HepG2 (cell line): ENCODE data around the gene PLCB1. TPM values are rescaled to one million over a fixed set of nuclear protein-coding genes. Genes with fewer than 3 reads are reported as not detected.

Experiments
- GATAD1 ChIP-seq: IDR thresholded peaks from 2 replicates; pipeline ENCODE4 v1.6.1; 2016; ENCODE audit warnings: missing genetic modification reagents, missing compliant biosample characterization
- MED1 ChIP-seq: sonication (generic); formaldehyde crosslinking; IDR thresholded peaks from 2 replicates; pipeline ENCODE4 v1.4.0; 2020; ENCODE audit warnings: missing genetic modification reagents
- NKX3-1 ChIP-seq: sonication (generic); formaldehyde crosslinking; IDR thresholded peaks from 2 replicates; pipeline ENCODE4 v1.5.0; 2020; ENCODE audit warnings: missing genetic modification reagents
- PITX1 ChIP-seq: sonication (generic); formaldehyde crosslinking; IDR thresholded peaks from 2 replicates; pipeline ENCODE4 v1.5.1; 2020; ENCODE audit warnings: mild to moderate bottlenecking, missing genetic modification reagents
- SMC3 ChIP-seq: IDR thresholded peaks from 2 replicates; pipeline ENCODE4 v1.6.1; 2011; ENCODE audit warnings: low read length, improper control_type of control experiment
- ZNF296 ChIP-seq: sonication (generic); formaldehyde crosslinking; conservative IDR thresholded peaks from 2 replicates; pipeline ENCODE4 v1.5.0; 2020; ENCODE audit warnings: mild to moderate bottlenecking, missing genetic modification reagents
- ZNF441 ChIP-seq: sonication (generic); formaldehyde crosslinking; IDR thresholded peaks from 2 replicates; pipeline ENCODE4 v1.7.0; 2021; ENCODE audit warnings: missing genetic modification reagents, borderline replicate concordance
- ZSCAN9 ChIP-seq: IDR thresholded peaks from 2 replicates; pipeline ENCODE4 v1.6.1; 2016; ENCODE audit warnings: borderline replicate concordance
- polyA plus RNA-seq, 8 experiments: library from polyadenylated mRNA; depleted of rRNA in 3 of 8; stranded (reverse) in 7 of 8; unstranded in 1 of 8; fragments of >200 nt; fragmentation: Illumina TruSeq in 4 of 8; extraction: Trizol in 4 of 8; gene quantifications; 2 replicates each; pipeline versions ENCODE4 v1.2.1 to v1.2.3, GENCODE V29; 2011 to 2016; ENCODE audit warnings: low read depth in 4 of 8, missing spikeins in 1 of 8, mixed read lengths in 1 of 8; ENCODE audit not compliant: insufficient read depth in 1 of 8
- total RNA-seq, 5 experiments: library from RNA; depleted of rRNA; stranded (reverse); fragments of >200 nt; fragmentation: Illumina TruSeq; extraction: Trizol; gene quantifications; 2 replicates each; pipeline ENCODE4 v1.2.3, GENCODE V29; 2016; ENCODE audit warnings: low read depth in 1 of 5
- TF ChIP-seq, protein P1 (sequence below): sonication (generic); formaldehyde crosslinking; IDR thresholded peaks from 2 replicates; pipeline ENCODE4 v1.4.0; 2020; ENCODE audit warnings: missing genetic modification reagents, borderline replicate concordance
- TF ChIP-seq, protein P2 (sequence below): sonication (generic); formaldehyde crosslinking; IDR thresholded peaks from 2 replicates; pipeline ENCODE4 v1.4.0; 2020; ENCODE audit warnings: mild to moderate bottlenecking, missing genetic modification reagents
- TF ChIP-seq, protein P3 (sequence below): sonication (generic); formaldehyde crosslinking; IDR thresholded peaks from 2 replicates; pipeline ENCODE4 v1.5.0; 2020; ENCODE audit warnings: missing genetic modification reagents
- TF ChIP-seq, protein P4 (sequence below): sonication (generic); formaldehyde crosslinking; IDR thresholded peaks from 2 replicates; pipeline ENCODE4 v1.4.0; 2020; ENCODE audit warnings: missing genetic modification reagents, borderline replicate concordance
- TF ChIP-seq, protein P5 (sequence below): sonication (generic); formaldehyde crosslinking; IDR thresholded peaks from 2 replicates; pipeline ENCODE4 v1.4.0; 2020; ENCODE audit warnings: mild to moderate bottlenecking, low read depth, missing genetic modification reagents
- TF ChIP-seq, protein P6 (sequence below): sonication (generic); formaldehyde crosslinking; conservative IDR thresholded peaks from 2 replicates; pipeline ENCODE4 v1.8.1; 2023; ENCODE audit warnings: missing genetic modification reagents

Gene PLCB1
- total and polyA plus RNA-seq, 2 of the 13 experiments (the other 11 are each of a cell fraction or from before 2014, with no cell fraction given): 42.4 to 55.9 TPM

DNA sequence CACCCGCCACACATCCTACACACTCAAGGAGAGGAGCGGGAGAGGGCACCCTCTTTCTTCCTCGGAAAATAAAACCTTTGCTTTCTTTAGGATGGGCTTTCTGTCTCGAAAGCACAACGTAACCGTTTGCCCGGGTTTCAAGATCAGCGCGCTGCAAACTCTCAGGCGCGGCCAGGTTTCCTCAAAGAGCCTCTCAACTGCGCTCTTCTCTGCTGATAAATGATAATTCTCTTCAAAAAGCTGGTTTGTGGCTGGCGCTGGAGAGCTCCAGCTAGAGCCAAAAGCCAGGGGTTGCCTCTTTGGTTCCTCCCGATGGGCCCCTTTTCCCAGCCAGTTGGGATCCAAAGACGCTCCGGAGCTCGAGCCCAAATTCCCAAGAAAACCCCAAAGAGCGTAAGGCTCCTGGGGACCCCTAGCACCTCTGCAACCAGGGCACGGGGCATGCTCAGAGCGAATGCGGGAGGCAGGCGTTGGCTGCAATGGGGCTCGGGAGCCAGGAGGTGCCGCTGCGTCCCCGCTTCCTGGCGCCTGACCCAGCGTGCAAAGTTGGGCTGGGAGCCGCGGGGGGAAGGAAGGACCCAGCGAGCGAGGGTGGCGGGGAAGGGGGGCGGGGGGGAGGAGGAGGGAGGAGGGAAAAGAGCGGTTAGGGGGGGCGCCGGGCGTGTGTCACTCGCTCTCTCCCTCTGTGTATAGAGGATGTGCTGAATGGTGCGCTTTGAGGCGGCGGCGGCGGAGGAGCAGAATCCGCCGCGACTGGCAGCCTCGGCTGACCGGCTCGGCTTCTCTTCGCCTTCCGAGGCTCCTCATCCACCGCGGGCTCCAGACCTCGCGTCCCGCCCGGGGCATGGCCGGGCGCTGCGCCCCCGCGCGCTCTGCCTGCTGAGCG, at the start of gene PLCB1 (continued):
- TF ChIP-seq, protein P1, sequence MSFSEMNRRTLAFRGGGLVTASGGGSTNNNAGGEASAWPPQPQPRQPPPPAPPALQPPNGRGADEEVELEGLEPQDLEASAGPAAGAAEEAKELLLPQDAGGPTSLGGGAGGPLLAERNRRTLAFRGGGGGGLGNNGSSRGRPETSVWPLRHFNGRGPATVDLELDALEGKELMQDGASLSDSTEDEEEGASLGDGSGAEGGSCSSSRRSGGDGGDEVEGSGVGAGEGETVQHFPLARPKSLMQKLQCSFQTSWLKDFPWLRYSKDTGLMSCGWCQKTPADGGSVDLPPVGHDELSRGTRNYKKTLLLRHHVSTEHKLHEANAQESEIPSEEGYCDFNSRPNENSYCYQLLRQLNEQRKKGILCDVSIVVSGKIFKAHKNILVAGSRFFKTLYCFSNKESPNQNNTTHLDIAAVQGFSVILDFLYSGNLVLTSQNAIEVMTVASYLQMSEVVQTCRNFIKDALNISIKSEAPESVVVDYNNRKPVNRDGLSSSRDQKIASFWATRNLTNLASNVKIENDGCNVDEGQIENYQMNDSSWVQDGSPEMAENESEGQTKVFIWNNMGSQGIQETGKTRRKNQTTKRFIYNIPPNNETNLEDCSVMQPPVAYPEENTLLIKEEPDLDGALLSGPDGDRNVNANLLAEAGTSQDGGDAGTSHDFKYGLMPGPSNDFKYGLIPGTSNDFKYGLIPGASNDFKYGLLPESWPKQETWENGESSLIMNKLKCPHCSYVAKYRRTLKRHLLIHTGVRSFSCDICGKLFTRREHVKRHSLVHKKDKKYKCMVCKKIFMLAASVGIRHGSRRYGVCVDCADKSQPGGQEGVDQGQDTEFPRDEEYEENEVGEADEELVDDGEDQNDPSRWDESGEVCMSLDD (CRISPR knock-in tag): peak; percentile 82; the same call in 1 of the 2 replicates
- TF ChIP-seq, protein P2, sequence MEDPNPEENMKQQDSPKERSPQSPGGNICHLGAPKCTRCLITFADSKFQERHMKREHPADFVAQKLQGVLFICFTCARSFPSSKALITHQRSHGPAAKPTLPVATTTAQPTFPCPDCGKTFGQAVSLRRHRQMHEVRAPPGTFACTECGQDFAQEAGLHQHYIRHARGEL (CRISPR knock-in tag): 0 out of 2 replicates have a peak, but pooled peaks have one; percentile 72
- TF ChIP-seq, protein P3, sequence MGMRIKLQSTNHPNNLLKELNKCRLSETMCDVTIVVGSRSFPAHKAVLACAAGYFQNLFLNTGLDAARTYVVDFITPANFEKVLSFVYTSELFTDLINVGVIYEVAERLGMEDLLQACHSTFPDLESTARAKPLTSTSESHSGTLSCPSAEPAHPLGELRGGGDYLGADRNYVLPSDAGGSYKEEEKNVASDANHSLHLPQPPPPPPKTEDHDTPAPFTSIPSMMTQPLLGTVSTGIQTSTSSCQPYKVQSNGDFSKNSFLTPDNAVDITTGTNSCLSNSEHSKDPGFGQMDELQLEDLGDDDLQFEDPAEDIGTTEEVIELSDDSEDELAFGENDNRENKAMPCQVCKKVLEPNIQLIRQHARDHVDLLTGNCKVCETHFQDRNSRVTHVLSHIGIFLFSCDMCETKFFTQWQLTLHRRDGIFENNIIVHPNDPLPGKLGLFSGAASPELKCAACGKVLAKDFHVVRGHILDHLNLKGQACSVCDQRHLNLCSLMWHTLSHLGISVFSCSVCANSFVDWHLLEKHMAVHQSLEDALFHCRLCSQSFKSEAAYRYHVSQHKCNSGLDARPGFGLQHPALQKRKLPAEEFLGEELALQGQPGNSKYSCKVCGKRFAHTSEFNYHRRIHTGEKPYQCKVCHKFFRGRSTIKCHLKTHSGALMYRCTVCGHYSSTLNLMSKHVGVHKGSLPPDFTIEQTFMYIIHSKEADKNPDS: no peak; the same call in 1 of the 2 replicates
- TF ChIP-seq, protein P4, sequence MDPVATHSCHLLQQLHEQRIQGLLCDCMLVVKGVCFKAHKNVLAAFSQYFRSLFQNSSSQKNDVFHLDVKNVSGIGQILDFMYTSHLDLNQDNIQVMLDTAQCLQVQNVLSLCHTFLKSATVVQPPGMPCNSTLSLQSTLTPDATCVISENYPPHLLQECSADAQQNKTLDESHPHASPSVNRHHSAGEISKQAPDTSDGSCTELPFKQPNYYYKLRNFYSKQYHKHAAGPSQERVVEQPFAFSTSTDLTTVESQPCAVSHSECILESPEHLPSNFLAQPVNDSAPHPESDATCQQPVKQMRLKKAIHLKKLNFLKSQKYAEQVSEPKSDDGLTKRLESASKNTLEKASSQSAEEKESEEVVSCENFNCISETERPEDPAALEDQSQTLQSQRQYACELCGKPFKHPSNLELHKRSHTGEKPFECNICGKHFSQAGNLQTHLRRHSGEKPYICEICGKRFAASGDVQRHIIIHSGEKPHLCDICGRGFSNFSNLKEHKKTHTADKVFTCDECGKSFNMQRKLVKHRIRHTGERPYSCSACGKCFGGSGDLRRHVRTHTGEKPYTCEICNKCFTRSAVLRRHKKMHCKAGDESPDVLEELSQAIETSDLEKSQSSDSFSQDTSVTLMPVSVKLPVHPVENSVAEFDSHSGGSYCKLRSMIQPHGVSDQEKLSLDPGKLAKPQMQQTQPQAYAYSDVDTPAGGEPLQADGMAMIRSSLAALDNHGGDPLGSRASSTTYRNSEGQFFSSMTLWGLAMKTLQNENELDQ: 0 out of 2 replicates have a peak, but pooled peaks have one; percentile 40
- TF ChIP-seq, protein P5, sequence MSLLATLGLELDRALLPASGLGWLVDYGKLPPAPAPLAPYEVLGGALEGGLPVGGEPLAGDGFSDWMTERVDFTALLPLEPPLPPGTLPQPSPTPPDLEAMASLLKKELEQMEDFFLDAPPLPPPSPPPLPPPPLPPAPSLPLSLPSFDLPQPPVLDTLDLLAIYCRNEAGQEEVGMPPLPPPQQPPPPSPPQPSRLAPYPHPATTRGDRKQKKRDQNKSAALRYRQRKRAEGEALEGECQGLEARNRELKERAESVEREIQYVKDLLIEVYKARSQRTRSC: no peak
- 0 out of 2 replicates have a peak, but pooled peaks have one; percentile 46 for TF ChIP-seq ZSCAN9 (CRISPR knock-in tag)
- TF ChIP-seq GATAD1 (CRISPR knock-in tag): peak; percentile 72
- peak; percentile 68; the same call in 1 of the 2 replicates for TF ChIP-seq MED1 (CRISPR knock-in tag)
- TF ChIP-seq NKX3-1: no peak
- TF ChIP-seq PITX1 (CRISPR knock-in tag): peak; percentile 74; the same call in 1 of the 2 replicates
- TF ChIP-seq SMC3: peak; percentile 81; the same call in 1 of the 2 replicates
- peak; percentile 74; the same call in 1 of the 2 replicates for TF ChIP-seq ZNF441 (CRISPR knock-in tag)
- TF ChIP-seq, protein P6, sequence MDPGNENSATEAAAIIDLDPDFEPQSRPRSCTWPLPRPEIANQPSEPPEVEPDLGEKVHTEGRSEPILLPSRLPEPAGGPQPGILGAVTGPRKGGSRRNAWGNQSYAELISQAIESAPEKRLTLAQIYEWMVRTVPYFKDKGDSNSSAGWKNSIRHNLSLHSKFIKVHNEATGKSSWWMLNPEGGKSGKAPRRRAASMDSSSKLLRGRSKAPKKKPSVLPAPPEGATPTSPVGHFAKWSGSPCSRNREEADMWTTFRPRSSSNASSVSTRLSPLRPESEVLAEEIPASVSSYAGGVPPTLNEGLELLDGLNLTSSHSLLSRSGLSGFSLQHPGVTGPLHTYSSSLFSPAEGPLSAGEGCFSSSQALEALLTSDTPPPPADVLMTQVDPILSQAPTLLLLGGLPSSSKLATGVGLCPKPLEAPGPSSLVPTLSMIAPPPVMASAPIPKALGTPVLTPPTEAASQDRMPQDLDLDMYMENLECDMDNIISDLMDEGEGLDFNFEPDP (CRISPR knock-in tag): 0 out of 2 replicates have a peak, but pooled peaks have one; percentile 40
- no peak for TF ChIP-seq ZNF296 (CRISPR knock-in tag)
